Mononuclear cell (primary cell): Measurements from ENCODE around the gene DSCAML1. TPM values are rescaled to one million over a fixed set of nuclear protein-coding genes. Genes with fewer than 3 reads are reported as not detected.

ENCODE experiments used
- H3K27me3 ChIP-seq: 2 replicates; pipeline ENCODE4 v1.6.0; 2011; ENCODE audit warnings: low read length, control low read depth; ENCODE audit not compliant: insufficient read depth
- H3K4me1 ChIP-seq: 2 replicates; pipeline ENCODE4 v1.5.1; 2011; ENCODE audit warnings: mild to moderate bottlenecking, low read length, control low read depth; ENCODE audit not compliant: insufficient read depth
- H3K4me3 ChIP-seq: 2 replicates; pipeline ENCODE4 v1.5.1; 2011; ENCODE audit warnings: mild to moderate bottlenecking, low read length, moderate library complexity
- H3K9me3 ChIP-seq: 2 replicates; pipeline ENCODE4 v1.5.1; 2011; ENCODE audit warnings: low read depth, mild to moderate bottlenecking, control low read depth, low read length
- total RNA-seq: library from RNA; depleted of rRNA; stranded (reverse); fragments of >200 nt; gene quantifications from one replicate; pipeline ENCODE4 v1.2.3, GENCODE V29; 2012

Gene DSCAML1
- total RNA-seq, 1 donor: 0.84 TPM

DNA sequence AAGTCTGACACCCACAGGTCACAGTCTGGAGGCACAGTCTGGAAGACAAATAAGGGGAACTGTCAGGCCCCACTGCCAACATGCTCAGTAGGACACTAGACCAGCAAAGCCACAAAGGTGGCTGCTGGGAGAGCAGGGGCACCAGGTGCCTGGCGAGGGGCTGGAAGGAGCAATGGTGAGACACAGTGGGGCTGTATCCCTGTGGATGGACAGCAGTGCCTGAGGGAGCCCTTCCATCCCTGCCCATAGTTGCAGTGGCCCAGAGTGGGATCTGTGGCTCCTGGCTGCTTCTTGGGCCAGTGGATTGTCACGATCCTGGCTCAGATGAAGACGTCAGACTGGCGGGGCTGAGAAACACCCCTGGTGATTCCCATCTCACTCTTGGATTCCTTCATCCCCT lies 154.6 kb downstream of the DSCAML1 start:
- Histone ChIP-seq H3K4me1 (no peaks in the 10 kb centered on the region), H3K9me3 (no peaks in the 10 kb centered on the region), H3K4me3 (no peak overlapping the region), H3K27me3 (no peaks in the 10 kb centered on the region)

DNA sequence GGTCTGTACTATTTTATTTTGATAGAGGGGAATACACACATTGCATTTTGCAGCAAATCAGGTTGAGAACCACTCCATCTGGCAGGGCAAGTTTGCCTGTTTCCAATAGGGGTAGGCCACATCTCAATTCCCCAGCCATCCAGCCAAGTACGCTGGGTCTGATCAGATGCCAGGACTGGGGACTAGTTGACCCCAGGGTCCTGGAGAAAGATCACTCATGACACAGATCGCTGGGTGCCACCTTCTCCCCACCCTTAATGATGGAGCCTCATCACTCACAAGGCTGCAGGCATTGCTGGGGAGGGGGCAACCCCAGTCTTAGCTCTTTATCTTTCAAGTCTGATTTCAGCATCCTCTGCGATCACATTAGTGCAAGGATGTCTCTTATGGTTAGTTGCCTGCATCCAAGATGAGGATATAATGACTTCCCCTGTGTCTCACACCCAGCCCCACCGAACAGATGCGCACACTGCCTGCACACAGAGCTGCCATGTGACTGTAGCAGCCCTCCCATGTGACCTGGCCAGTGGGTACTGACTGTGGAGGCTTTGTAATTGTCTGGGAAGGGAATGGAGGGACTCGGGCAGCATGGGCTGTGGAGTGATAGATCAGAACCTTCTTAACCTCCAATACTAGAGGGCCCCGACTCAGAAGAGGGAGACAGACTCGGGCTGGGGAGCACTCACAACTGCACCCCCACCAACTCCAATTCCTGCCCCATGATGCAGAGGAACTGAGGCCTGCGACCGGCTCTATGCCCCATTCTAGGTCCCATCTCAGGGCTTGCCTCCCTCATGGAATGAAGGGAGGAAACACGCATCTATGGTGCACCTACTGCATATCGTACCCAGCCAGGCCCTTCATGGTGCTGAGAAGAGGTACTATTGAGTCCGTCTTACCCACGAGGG lies 155.8 kb downstream of the DSCAML1 start:
- Histone ChIP-seq H3K9me3 (no peaks in the 10 kb centered on the region), H3K4me1 (no peaks in the 10 kb centered on the region), H3K27me3 (no peaks in the 10 kb centered on the region), H3K4me3 (no peak overlapping the region)

- Histone ChIP-seq H3K9me3 (no peaks in the 10 kb centered on the region), H3K4me1 (no peaks in the 10 kb centered on the region), H3K27me3 (no peaks in the 10 kb centered on the region), H3K4me3 (no peak overlapping the region)
Observed at GRCh38 chr11:117640041-117640440, 157.0 kb downstream of the DSCAML1 start.

DNA sequence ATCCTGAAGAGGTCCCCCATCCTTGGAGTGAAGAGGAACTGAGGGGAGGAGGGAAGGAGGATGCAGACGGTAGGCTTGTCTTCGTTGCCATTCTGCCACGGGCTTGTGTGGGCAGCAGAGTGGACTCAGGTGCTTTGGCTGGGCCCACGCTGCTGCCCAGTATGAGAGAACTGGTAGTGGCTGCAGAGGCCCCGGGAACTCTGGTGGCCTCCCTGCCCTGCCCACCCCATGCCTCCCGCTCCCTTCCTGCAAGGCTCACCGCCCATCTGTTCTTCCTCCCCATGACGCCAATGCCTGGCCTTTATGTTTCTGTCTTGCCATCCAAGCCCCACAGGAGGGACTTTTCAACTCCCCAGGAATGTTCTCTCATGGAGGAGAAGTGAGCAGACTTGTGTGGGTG lies 157.4 kb downstream of the DSCAML1 start:
- Histone ChIP-seq H3K27me3 (no peaks in the 10 kb centered on the region), H3K9me3 (no peaks in the 10 kb centered on the region), H3K4me1 (no peaks in the 10 kb centered on the region), H3K4me3 (no peak overlapping the region)

GRCh38 chr11:117638911-117639543 lies 158.0 kb downstream of the DSCAML1 start:
- Histone ChIP-seq H3K4me3 (no peak overlapping the region), H3K4me1 (no peaks in the 10 kb centered on the region), H3K27me3 (no peaks in the 10 kb centered on the region), H3K9me3 (no peaks in the 10 kb centered on the region)

DNA sequence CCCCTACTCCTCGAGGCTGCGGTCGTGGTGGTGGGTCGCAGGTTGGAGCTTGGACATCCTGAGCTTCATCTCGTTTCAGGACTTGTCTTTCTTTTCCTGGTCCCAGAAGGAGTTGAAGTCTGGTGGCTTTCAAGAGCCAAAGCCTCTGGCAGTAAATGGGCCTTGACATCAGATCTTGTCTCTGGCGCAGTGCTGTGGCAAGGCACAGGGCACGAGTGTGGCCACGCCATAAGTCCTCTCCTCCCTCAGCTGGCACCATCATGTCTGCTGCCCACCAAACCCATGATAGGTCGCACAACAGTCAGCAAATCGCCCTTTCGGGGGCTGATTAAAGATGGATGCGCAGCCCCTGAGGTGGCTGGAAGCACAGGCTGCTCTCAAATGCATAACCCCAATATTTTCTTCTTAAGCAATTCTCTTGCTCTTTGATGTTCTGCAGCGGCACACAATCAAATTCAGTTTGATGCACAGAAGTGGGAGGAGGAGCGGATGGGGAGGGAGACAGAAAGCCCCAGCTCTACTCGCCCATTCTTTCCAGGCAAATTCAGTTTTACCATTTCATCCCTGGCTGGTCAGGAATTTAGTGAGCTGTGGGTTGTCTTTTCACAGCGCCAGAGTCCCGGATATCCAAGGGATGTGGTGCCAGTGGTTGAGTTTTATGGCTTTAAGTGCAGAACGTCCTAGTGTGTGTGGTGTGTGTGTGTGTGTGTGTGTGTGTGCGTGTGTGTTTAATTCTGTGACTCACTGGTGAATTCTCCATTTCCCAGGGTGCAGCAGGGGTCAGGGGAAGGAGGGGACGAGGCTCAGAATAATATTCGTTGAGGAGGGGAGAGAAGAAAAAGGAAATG lies 162.0 kb downstream of the DSCAML1 start:
- H3K4me3 ChIP-seq: no peak overlapping the region
- no peaks in the 10 kb centered on the region for H3K4me1 ChIP-seq
- no peaks in the 10 kb centered on the region for H3K9me3 ChIP-seq
- H3K27me3 ChIP-seq: no peaks in the 10 kb centered on the region

DNA sequence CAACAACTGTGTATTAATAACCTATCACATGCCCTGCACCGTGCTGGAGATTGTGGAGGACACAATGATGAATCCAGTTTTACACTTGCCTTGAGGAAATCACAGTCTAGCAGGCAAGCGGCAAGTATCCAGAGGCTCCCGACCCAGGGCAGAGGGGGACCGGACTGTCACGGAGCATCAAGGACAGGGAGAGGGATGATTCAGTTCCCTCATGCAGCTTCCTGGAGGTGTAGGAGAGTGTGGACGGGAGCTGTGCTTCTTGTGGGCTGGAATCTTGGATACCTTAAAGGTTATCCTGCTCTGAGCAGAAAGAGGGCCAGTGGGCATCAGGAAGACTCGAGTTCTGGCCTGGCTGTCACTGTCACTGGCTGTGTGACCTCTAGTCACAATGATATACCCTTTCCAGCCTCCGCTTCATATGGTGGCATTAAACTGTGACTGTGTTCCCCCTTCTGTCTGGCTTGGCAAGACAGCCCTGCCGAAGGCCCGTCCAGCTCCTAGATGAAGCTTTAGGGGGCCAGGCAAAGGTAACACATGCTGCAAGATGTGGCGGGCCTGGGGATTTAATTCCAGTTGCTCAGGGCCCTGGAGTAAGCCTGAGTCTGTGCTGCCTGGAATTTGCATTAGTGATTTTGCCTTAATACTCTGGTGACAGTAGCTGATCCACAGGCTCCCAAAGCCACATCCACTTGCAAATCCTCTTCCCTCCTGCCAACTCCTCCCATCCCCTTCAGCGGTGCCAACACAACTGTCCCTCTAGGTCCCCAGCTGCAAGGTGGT lies 162.8 kb downstream of the DSCAML1 start:
- Histone ChIP-seq H3K27me3 (no peaks in the 10 kb centered on the region), H3K4me1 (no peaks in the 10 kb centered on the region), H3K9me3 (no peaks in the 10 kb centered on the region), H3K4me3 (no peak overlapping the region)

- H3K27me3 ChIP-seq: no peaks in the 10 kb centered on the region
- H3K4me1 ChIP-seq: no peaks in the 10 kb centered on the region
- no peak overlapping the region for H3K4me3 ChIP-seq
- H3K9me3 ChIP-seq: no peaks in the 10 kb centered on the region
Observed at GRCh38 chr11:117633186-117633754, 163.7 kb downstream of the DSCAML1 start.

- Histone ChIP-seq H3K4me3 (no peak overlapping the region), H3K27me3 (no peaks in the 10 kb centered on the region), H3K4me1 (no peaks in the 10 kb centered on the region)
Observed at GRCh38 chr11:117632306-117632705, 164.7 kb downstream of the DSCAML1 start.

DNA sequence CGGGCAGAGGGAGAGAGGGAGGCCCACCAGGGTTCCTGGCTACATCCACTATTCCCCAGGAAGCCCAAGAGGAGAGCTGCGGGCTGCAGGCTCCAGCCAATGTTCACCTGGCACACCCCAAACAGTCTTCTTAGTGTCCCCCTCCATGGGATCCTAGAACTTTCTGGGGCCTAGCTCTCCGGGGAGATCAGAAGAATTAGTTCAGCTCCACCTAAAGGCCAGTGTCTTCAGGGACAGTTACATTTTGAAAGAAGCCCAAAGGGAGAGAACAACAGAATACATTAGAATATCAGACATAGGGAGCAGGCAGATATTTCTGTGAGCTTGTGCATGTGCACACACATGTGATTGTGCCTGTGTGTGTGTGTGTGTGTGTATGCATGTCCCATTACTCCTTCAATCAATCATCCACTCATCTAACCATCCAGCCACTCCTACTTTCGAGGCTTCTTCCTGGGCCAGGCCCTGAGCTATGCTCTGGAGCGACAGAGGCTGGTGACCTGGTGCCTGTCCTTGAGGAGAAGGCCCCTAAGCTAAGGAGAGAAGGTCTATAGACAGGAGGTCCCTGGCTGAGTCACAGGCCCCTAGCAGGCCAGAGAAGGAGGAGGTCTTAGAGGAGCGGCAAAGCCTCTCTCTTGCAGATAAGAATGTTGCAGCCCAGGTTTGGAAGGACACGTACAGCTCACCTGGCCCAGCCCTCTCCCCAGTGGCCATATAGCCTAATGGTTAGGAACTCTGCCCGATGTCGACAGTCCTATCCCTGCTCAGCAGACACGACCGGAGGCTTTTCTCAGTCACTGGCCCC lies 165.5 kb downstream of the DSCAML1 start:
- Histone ChIP-seq H3K9me3 (no peaks in the 10 kb centered on the region), H3K4me1 (no peaks in the 10 kb centered on the region), H3K4me3 (no peak overlapping the region), H3K27me3 (no peaks in the 10 kb centered on the region)

More at GRCh38 chr11:117632306-117632705, 164.7 kb downstream of the DSCAML1 start:
- no peaks in the 10 kb centered on the region for H3K9me3 ChIP-seq

- H3K4me1 ChIP-seq: no peaks in the 10 kb centered on the region
- no peaks in the 10 kb centered on the region for H3K9me3 ChIP-seq
- H3K4me3 ChIP-seq: no peak overlapping the region
- no peaks in the 10 kb centered on the region for H3K27me3 ChIP-seq
Observed at GRCh38 chr11:117629891-117630538, 167.0 kb downstream of the DSCAML1 start.

GRCh38 chr11:117629146-117629545 lies 167.9 kb downstream of the DSCAML1 start:
- H3K4me3 ChIP-seq: no peak overlapping the region
- H3K27me3 ChIP-seq: no peaks in the 10 kb centered on the region
- no peaks in the 10 kb centered on the region for H3K9me3 ChIP-seq

DNA sequence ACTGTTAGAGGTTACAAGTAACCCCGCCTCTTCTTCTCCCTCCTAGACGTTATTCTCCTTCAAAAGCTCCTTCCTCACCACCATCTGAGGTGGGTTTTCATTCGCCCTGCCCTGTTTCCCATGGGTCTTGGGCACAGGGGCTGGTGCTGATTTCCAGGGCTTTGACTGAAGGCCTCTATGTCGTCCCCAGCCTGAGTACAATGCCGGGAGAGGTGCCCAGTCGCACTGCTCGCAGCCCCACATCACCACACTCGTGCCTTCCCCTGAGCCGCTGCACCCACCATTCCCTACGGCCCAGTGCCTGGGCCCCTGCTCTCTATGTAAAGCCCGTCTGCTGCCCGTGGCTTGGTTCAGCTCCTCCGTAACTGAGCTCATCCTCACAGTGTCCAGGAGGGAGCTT lies 169.8 kb downstream of the DSCAML1 start:
- no peaks in the 10 kb centered on the region for H3K27me3 ChIP-seq
- H3K4me1 ChIP-seq: no peaks in the 10 kb centered on the region
- no peak overlapping the region for H3K4me3 ChIP-seq
- H3K9me3 ChIP-seq: no peaks in the 10 kb centered on the region

More at GRCh38 chr11:117629146-117629545, 167.9 kb downstream of the DSCAML1 start:
- no peaks in the 10 kb centered on the region for H3K4me1 ChIP-seq
